Measurements from ENCODE around the gene DMRTC2. TPM values are rescaled to one million over a fixed set of nuclear protein-coding genes. Genes with fewer than 3 reads are reported as not detected.

Gene DMRTC2
- total and polyA plus RNA-seq, 9 of the 15 experiments (the other 6 are each of a cell fraction or from before 2014, with no cell fraction given): 0.03 TPM; not detected in 8

- TF ChIP-seq JUND (IDR thresholded peaks at IDR 0.05; ENCODE audit: borderline replicate concordance, low read depth, low read length): peak; percentile 66
- no peak for TF ChIP-seq JUND (tag; IDR thresholded peaks at IDR 0.05; ENCODE audit: borderline replicate concordance, low read depth, low read length)
- peak; percentile 86 for TF ChIP-seq CREM (IDR thresholded peaks at IDR 0.05; ENCODE audit: low read depth)
- TF ChIP-seq NFIC (IDR thresholded peaks at IDR 0.05): 0 out of 2 replicates have a peak, but pooled peaks have one; percentile 36
- peak; percentile 60 for TF ChIP-seq POLR2H (tag; IDR thresholded peaks at IDR 0.05; ENCODE audit: low read depth)
- no peak for TF ChIP-seq ZNF584 (CRISPR knock-in tag; IDR thresholded peaks at IDR 0.05; ENCODE audit: low read depth)
- TF ChIP-seq, protein P1, sequence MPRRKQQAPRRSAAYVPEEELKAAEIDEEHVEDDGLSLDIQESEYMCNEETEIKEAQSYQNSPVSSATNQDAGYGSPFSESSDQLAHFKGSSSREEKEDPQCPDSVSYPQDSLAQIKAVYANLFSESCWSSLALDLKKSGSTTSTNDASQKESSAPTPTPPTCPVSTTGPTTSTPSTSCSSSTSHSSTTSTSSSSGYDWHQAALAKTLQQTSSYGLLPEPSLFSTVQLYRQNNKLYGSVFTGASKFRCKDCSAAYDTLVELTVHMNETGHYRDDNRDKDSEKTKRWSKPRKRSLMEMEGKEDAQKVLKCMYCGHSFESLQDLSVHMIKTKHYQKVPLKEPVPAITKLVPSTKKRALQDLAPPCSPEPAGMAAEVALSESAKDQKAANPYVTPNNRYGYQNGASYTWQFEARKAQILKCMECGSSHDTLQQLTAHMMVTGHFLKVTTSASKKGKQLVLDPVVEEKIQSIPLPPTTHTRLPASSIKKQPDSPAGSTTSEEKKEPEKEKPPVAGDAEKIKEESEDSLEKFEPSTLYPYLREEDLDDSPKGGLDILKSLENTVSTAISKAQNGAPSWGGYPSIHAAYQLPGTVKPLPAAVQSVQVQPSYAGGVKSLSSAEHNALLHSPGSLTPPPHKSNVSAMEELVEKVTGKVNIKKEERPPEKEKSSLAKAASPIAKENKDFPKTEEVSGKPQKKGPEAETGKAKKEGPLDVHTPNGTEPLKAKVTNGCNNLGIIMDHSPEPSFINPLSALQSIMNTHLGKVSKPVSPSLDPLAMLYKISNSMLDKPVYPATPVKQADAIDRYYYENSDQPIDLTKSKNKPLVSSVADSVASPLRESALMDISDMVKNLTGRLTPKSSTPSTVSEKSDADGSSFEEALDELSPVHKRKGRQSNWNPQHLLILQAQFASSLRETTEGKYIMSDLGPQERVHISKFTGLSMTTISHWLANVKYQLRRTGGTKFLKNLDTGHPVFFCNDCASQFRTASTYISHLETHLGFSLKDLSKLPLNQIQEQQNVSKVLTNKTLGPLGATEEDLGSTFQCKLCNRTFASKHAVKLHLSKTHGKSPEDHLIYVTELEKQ (CRISPR knock-in tag; IDR thresholded peaks at IDR 0.05): no peak
- TF ChIP-seq ZBTB43 (CRISPR knock-in tag; IDR thresholded peaks at IDR 0.05): no peak
- TF ChIP-seq POLR3G (IDR thresholded peaks at IDR 0.05; ENCODE audit: extremely low read depth, insufficient read length, insufficient replicate concordance): no peak
- peak; percentile 12; the same call in 1 of the 2 replicates for TF ChIP-seq ZNF316 (IDR thresholded peaks at IDR 0.05)
- TF ChIP-seq KLF6 (CRISPR knock-in tag; IDR thresholded peaks at IDR 0.05; ENCODE audit: borderline replicate concordance): no peak
- peak; percentile 14 to 34; a peak in 1 of 4 replicates for TF ChIP-seq SIX5 (IDR thresholded peaks at IDR 0.05; ENCODE audit: borderline replicate concordance in 1 of 2, insufficient read depth in 1 of 2, low read depth in 1 of 2, low read length in 2 of 2)
- TF ChIP-seq BACH1 (tag; IDR thresholded peaks at IDR 0.05): no peak
- 0 out of 2 replicates have a peak, but pooled peaks have one; percentile 14 for TF ChIP-seq ZNF589 (CRISPR knock-in tag; IDR thresholded peaks at IDR 0.05; ENCODE audit: low read depth)
- no peak for TF ChIP-seq KAT2B (IDR thresholded peaks at IDR 0.05; ENCODE audit: low read depth, low read length)
- TF ChIP-seq BMI1 (IDR thresholded peaks at IDR 0.05; ENCODE audit: low read length): no peak
- peak; percentile 72 for TF ChIP-seq BRD9 (IDR thresholded peaks at IDR 0.05; ENCODE audit: low read depth, partially characterized antibody)
- TF ChIP-seq POLR2G (IDR thresholded peaks at IDR 0.05; ENCODE audit: low read depth, low read length): peak; percentile 90
- TF ChIP-seq, protein P2, sequence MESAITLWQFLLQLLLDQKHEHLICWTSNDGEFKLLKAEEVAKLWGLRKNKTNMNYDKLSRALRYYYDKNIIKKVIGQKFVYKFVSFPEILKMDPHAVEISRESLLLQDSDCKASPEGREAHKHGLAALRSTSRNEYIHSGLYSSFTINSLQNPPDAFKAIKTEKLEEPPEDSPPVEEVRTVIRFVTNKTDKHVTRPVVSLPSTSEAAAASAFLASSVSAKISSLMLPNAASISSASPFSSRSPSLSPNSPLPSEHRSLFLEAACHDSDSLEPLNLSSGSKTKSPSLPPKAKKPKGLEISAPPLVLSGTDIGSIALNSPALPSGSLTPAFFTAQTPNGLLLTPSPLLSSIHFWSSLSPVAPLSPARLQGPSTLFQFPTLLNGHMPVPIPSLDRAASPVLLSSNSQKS (CRISPR knock-in tag; IDR thresholded peaks at IDR 0.05): no peak
- TF ChIP-seq SMARCE1 (IDR thresholded peaks at IDR 0.05): peak; percentile 27; the same call in 1 of the 2 replicates
- TF ChIP-seq NR3C1 (CRISPR knock-in tag; IDR thresholded peaks at IDR 0.05): no peak
Observed at GRCh38 chr19:41883821-41884733, 39.2 kb downstream of the DMRTC2 start (continued).
